SK-N-SH (cell line): ENCODE data around the gene FANCL. TPM values are rescaled to one million over a fixed set of nuclear protein-coding genes. Genes with fewer than 3 reads are reported as not detected.
"Not testable (repeated sequence)": the region's sequence is repeated elsewhere in the genome, so short reads cannot be mapped to it uniquely, and the experiment has no call there.

ENCODE experiments used
- CTCF ChIA-PET: fragments of 300-600, 350-600 bp; formaldehyde crosslinking; extraction: SDS; loops from one replicate; lab custom pipeline; 2021; lab: Yijun Ruan, JAX
- POLR2A ChIA-PET: fragments of 350-600 bp; sonication (Branson Sonifier 250); formaldehyde crosslinking; extraction: SDS; loops from one replicate; lab custom pipeline; 2020; ENCODE audit warnings: antibody characterized with exemption, inconsistent platforms; lab: Yijun Ruan, JAX
- DNase-seq: peaks from one replicate; pipeline ENCODE4 v3.0.0; 2012
- H2AFZ ChIP-seq: fragments of 200-600 bp; sonication (generic); 2 replicates; pipeline ENCODE4 v1.8.1; 2016; ENCODE audit warnings: antibody characterized with exemption, mild to moderate bottlenecking, low read depth
- H3F3A ChIP-seq: fragments of 200-600 bp; sonication (generic); replicated peaks from 2 replicates; pipeline ENCODE3; 2016; ENCODE audit warnings: antibody characterized with exemption, mild to moderate bottlenecking; ENCODE audit not compliant: insufficient read depth
- H3K27ac ChIP-seq, 2 experiments: fragments of 200-500 bp in 1 of 2; fragments of 200-600 bp in 1 of 2; sonication (Bioruptor generic) in 1 of 2; sonication (generic), shearing (Covaris generic) in 1 of 2; 2 replicates each; pipeline versions ENCODE4 v1.5.1 to v1.6.1; 2014 to 2016; ENCODE audit warnings: low read depth in 2 of 2, inconsistent platforms in 1 of 2, low read length in 1 of 2, mild to moderate bottlenecking in 1 of 2, mixed read lengths in 1 of 2
- H3K27me3 ChIP-seq: fragments of 200-600 bp; sonication (generic), shearing (Covaris generic); 2 replicates; pipeline ENCODE4 v1.6.1; 2016; ENCODE audit warnings: mixed run types; ENCODE audit not compliant: insufficient read depth
- H3K36me3 ChIP-seq, 2 experiments: fragments of 200-500 bp in 1 of 2; fragments of 200-600 bp in 1 of 2; sonication (Bioruptor generic) in 1 of 2; sonication (generic) in 1 of 2; replicated peaks in 1 of 2; 2 replicates each; pipeline versions ENCODE3 to v1.5.1; 2014 to 2016; ENCODE audit warnings: low read length in 1 of 2, mild to moderate bottlenecking in 1 of 2; ENCODE audit not compliant: insufficient read depth in 2 of 2, control insufficient read depth in 1 of 2
- H3K4me1 ChIP-seq, 2 experiments: fragments of 200-500 bp in 1 of 2; fragments of 200-600 bp in 1 of 2; sonication (Bioruptor generic) in 1 of 2; sonication (generic), shearing (Covaris generic) in 1 of 2; 2 replicates each; pipeline versions ENCODE4 v1.5.1 to v1.6.1; 2014 to 2016; ENCODE audit warnings: low read depth in 1 of 2, low read length in 1 of 2, mixed run types in 1 of 2; ENCODE audit not compliant: insufficient read depth in 2 of 2, control insufficient read depth in 1 of 2
- H3K4me2 ChIP-seq: fragments of 200-600 bp; sonication (generic), shearing (Covaris generic); 2 replicates; pipeline ENCODE4 v1.6.1; 2017; ENCODE audit warnings: mixed run types
- H3K4me3 ChIP-seq, 2 experiments: fragments of 200-500 bp in 1 of 2; fragments of 200-600 bp in 1 of 2; sonication (Bioruptor generic) in 1 of 2; sonication (generic), shearing (Covaris generic) in 1 of 2; 2 replicates each; pipeline versions ENCODE4 v1.5.1 to v1.8.1; 2014 to 2016; ENCODE audit warnings: low read depth in 2 of 2, inconsistent platforms in 1 of 2, low read length in 1 of 2, mild to moderate bottlenecking in 1 of 2, mixed read lengths in 1 of 2, moderate library complexity in 1 of 2
- H3K79me2 ChIP-seq: fragments of 200-600 bp; sonication (generic); 2 replicates; pipeline ENCODE4 v1.8.1; 2017; ENCODE audit warnings: mild to moderate bottlenecking; ENCODE audit not compliant: insufficient read depth
- H3K9ac ChIP-seq: fragments of 200-600 bp; sonication (generic); 2 replicates; pipeline ENCODE4 v1.6.1; 2017; ENCODE audit warnings: mixed run types
- H3K9me2 ChIP-seq: fragments of 200-600 bp; sonication (generic); 2 replicates; pipeline ENCODE4 v1.6.1; 2017; ENCODE audit warnings: mixed run types
- H3K9me3 ChIP-seq: fragments of 200-600 bp; sonication (generic); 2 replicates; pipeline ENCODE4 v1.6.1; 2017; ENCODE audit warnings: mixed run types, mild to moderate bottlenecking, moderate library complexity
- H4K20me1 ChIP-seq: fragments of 200-600 bp; sonication (generic); 2 replicates; pipeline ENCODE4 v1.6.1; 2017; ENCODE audit warnings: mild to moderate bottlenecking, mixed run types; ENCODE audit not compliant: insufficient read depth
- ELF1 ChIP-seq: IDR thresholded peaks from 2 replicates; pipeline ENCODE4 v1.4.0; 2012
- FOSL2 ChIP-seq: IDR thresholded peaks from 2 replicates; pipeline ENCODE4 v1.4.0; 2012; ENCODE audit warnings: low read depth, mild to moderate bottlenecking, moderate library complexity, borderline replicate concordance
- FOXJ3 ChIP-seq: sonication (generic); formaldehyde crosslinking; IDR thresholded peaks from 2 replicates; pipeline ENCODE4 v1.5.1; 2020; ENCODE audit warnings: mild to moderate bottlenecking, missing genetic modification reagents
- GABPA ChIP-seq: IDR thresholded peaks from 2 replicates; pipeline ENCODE4 v1.4.0; 2012; ENCODE audit warnings: low read depth, mild to moderate bottlenecking
- GATA2 ChIP-seq: sonication (generic); formaldehyde crosslinking; IDR thresholded peaks from 2 replicates; pipeline ENCODE4 v1.5.0; 2020; ENCODE audit warnings: mild to moderate bottlenecking, missing genetic modification reagents
- MXI1 ChIP-seq: IDR thresholded peaks from 2 replicates; pipeline ENCODE4 v1.6.1; 2012; ENCODE audit warnings: mild to moderate bottlenecking, low read depth, low read length, improper control_type of control experiment
- NFIC ChIP-seq: IDR thresholded peaks from 2 replicates; pipeline ENCODE4 v1.4.0; 2012; ENCODE audit warnings: borderline replicate concordance
- SMC3 ChIP-seq: IDR thresholded peaks from 2 replicates; pipeline ENCODE4 v1.6.1; 2012; ENCODE audit warnings: low read depth, low read length, improper control_type of control experiment
- TEAD4 ChIP-seq: IDR thresholded peaks from 2 replicates; pipeline ENCODE4 v1.4.0; 2012; ENCODE audit warnings: mild to moderate bottlenecking, borderline replicate concordance; ENCODE audit not compliant: insufficient read depth
- WGBS: methylation state at CpG from one replicate; pipeline ENCODE4 v1.1.6; 2017; ENCODE audit warnings: low lambda C conversion rate; 5-methylcytosine and 5-hydroxymethylcytosine counted together
- polyA plus RNA-seq, 3 experiments: library from polyadenylated mRNA; depleted of rRNA; stranded (reverse); fragments of >200 nt; gene quantifications; 2 replicates each; pipeline ENCODE4 v1.2.3, GENCODE V29; 2012
- TF ChIP-seq, protein P1 (sequence below): IDR thresholded peaks from 2 replicates; pipeline ENCODE4 v1.6.1; 2012; ENCODE audit warnings: mild to moderate bottlenecking, low read depth, low read length, moderate library complexity

FANCL gene
- polyA plus RNA-seq, 1 of the 3 experiments (the other 2 are of a cell fraction) = 11.8 TPM

DNA sequence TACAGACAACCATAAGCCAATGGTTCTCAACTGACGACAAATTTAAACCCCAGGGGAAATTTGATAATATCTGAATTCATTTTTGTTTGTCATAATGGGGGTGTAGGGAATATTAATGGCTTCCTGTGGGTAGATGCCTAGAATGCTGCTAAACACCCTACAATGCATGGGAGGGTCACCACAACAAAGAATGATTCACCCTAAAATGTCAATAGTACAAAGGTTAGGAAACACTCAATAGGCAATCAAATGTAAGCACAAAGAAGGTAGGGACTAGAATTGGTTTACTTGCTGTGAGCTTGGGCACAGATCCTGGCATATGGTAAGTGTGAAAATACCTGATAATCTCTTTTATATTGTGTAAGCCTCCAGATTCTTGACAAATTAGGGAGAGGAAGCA, 20.1 kb upstream of the FANCL start:
- no peak overlapping the region for H3K4me3 ChIP-seq
- no peak overlapping the region for H3K27ac ChIP-seq
- no peaks in the 10 kb centered on the region for H3K9me3 ChIP-seq
- TF ChIP-seq SMC3 (no peak), NFIC (no peak), MXI1 (no peak), GATA2 (no peak)
- no peaks in the 10 kb centered on the region for H3K9me2 ChIP-seq
- ChIA-PET POLR2A (no interaction called here), CTCF (no interaction called here)
- WGBS = 36% methylated on average over 1 of the region's 1 CpG
- H3K9ac ChIP-seq = no peak overlapping the region
- no peaks in the 10 kb centered on the region for H3K36me3 ChIP-seq
- H2AFZ ChIP-seq = no peak overlapping the region
- H4K20me1 ChIP-seq = no peaks in the 10 kb centered on the region
- H3K27me3 ChIP-seq = no peaks in the 10 kb centered on the region
- H3K79me2 ChIP-seq = no peaks in the 10 kb centered on the region
- no peak for DNase-seq
- H3K4me2 ChIP-seq = no peak overlapping the region
- H3F3A ChIP-seq = no peaks in the 10 kb centered on the region
- H3K4me1 ChIP-seq = no peaks in the 10 kb centered on the region

DNA sequence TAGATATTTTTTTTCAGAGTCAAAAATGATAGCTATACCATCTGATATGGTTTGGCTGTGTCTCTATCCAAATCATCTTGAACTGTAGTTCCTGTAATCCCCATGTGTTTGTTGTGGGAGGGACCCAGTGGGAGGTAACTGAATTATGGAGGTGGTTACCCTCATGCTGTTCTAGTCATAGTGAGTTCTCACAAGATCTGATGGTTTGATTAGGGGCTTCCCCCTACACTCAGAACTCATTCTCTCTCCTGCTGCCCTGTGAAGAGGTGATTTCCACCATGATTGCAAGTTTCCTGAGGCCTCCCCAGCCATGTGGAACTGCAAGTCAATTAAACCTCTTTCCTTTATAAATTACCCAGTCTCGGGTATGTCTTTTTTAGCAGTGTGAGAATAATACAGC, 17.3 kb upstream of the FANCL start:
- H3K36me3 ChIP-seq, H3K4me2 ChIP-seq, H3K27ac ChIP-seq, H3K4me1 ChIP-seq, H3K9me2 ChIP-seq, POLR2A ChIA-PET, H4K20me1 ChIP-seq, H3K9me3 ChIP-seq, CTCF ChIA-PET, H3F3A ChIP-seq, DNase-seq, H3K4me3 ChIP-seq, H3K27me3 ChIP-seq, H2AFZ ChIP-seq, H3K79me2 ChIP-seq, H3K9ac ChIP-seq: not testable (repeated sequence)
- WGBS = 33% methylated on average over 1 of the region's 1 CpG

DNA sequence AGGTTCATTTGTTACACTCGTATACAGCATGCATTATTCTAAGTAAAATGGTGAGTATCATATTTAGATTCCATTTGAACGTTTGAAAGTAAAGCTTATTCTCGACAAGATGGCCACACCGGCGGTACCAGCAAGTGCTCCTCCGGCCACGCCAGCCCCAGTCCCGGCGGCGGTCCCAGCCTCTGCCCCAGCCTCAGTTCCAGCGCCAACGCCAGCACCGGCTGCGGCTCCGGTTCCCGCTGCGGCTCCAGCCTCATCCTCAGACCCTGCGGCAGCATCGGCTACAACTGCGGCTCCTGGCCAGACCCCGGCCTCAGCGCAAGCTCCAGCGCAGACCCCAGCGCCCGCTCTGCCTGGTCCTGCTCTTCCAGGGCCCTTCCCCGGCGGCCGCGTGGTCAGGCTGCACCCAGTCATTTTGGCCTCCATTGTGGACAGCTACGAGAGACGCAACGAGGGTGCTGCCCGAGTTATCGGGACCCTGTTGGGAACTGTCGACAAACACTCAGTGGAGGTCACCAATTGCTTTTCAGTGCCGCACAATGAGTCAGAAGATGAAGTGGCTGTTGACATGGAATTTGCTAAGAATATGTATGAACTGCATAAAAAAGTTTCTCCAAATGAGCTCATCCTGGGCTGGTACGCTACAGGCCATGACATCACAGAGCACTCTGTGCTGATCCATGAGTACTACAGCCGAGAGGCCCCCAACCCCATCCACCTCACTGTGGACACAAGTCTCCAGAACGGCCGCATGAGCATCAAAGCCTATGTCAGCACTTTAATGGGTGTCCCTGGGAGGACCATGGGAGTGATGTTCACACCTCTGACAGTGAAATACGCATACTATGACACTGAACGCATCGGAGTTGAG, 10.4 kb upstream of the FANCL start:
- H3K36me3 ChIP-seq, H3K9me2 ChIP-seq, H3K9ac ChIP-seq, H3K4me1 ChIP-seq, H3K79me2 ChIP-seq, H2AFZ ChIP-seq, H3K4me3 ChIP-seq, DNase-seq, H3K27me3 ChIP-seq, H3K9me3 ChIP-seq, H3F3A ChIP-seq, POLR2A ChIA-PET, H3K27ac ChIP-seq, H3K4me2 ChIP-seq, CTCF ChIA-PET, H4K20me1 ChIP-seq: not testable (repeated sequence)
- 88% methylated on average over 26 of the region's 43 CpGs for WGBS

DNA sequence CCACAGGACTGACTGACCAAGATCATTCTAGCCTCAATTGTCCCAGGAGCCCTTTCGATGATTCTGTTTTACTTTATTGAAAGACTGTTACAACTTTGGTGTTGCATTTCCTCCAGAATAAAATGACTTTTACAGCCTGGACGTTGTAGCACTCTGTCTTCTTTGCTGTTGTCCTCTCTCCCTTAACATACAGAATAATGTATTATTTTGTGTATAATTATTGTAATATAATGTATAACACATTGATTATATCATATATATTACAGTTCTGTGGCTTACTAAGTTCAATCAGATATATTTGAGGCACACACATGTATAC, 380 bp upstream of the FANCL start:
- Histone ChIP-seq H3K36me3 (no peaks in the 10 kb centered on the region), H3K79me2 (peaks cover 39% of the 10 kb centered on the region), H4K20me1 (no peaks in the 10 kb centered on the region; the same call in 1 of the 2 replicates), H3K9me2 (no peaks in the 10 kb centered on the region), H3K9me3 (no peaks in the 10 kb centered on the region; the same call in 1 of the 2 replicates), H3K4me2 (peak overlapping the region; percentile 81), H3F3A (no peaks in the 10 kb centered on the region), H3K4me3 (peak overlapping the region; percentile 89 to 90), H3K27me3 (no peaks in the 10 kb centered on the region), H3K9ac (peak overlapping the region; percentile 81; the same call in 1 of the 2 replicates), H3K27ac (peak overlapping the region; percentile 68 to 98), H3K4me1 (peaks cover 0 to 5% of the 10 kb centered on the region in 2 experiments; a peak in 2 of 4 replicates), H2AFZ (peak overlapping the region; percentile 96)
- WGBS = 51% methylated on average over 2 of the region's 2 CpGs
- DNase-seq = no peak
- ChIA-PET POLR2A (interaction anchor here (0.6 to 0.8 kb wide), 3 partner anchors 34 to 187 kb away, joined by 3 to 5 read pairs (median 3); no protein-coding TSS in a partner anchor), CTCF (interaction anchor here (1.2 kb wide), 1 partner anchor 206 kb away, joined by 4 read pairs; no protein-coding TSS in a partner anchor)
- no peak for TF ChIP-seq FOSL2
- TF ChIP-seq ELF1 = no peak
- TF ChIP-seq GABPA = no peak
- TF ChIP-seq FOXJ3 = no peak
- TF ChIP-seq, protein P1, sequence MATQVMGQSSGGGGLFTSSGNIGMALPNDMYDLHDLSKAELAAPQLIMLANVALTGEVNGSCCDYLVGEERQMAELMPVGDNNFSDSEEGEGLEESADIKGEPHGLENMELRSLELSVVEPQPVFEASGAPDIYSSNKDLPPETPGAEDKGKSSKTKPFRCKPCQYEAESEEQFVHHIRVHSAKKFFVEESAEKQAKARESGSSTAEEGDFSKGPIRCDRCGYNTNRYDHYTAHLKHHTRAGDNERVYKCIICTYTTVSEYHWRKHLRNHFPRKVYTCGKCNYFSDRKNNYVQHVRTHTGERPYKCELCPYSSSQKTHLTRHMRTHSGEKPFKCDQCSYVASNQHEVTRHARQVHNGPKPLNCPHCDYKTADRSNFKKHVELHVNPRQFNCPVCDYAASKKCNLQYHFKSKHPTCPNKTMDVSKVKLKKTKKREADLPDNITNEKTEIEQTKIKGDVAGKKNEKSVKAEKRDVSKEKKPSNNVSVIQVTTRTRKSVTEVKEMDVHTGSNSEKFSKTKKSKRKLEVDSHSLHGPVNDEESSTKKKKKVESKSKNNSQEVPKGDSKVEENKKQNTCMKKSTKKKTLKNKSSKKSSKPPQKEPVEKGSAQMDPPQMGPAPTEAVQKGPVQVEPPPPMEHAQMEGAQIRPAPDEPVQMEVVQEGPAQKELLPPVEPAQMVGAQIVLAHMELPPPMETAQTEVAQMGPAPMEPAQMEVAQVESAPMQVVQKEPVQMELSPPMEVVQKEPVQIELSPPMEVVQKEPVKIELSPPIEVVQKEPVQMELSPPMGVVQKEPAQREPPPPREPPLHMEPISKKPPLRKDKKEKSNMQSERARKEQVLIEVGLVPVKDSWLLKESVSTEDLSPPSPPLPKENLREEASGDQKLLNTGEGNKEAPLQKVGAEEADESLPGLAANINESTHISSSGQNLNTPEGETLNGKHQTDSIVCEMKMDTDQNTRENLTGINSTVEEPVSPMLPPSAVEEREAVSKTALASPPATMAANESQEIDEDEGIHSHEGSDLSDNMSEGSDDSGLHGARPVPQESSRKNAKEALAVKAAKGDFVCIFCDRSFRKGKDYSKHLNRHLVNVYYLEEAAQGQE = no peak
- no peak for TF ChIP-seq TEAD4
